Stimulated activated CD8-positive, alpha-beta memory T cell treated with anti-CD3 and anti-CD28 coated beads, Interleukin-15, amount 100 ng/mL, for 4 hours (primary cell): ENCODE results near the gene GALNT9.
"Not testable (repeated sequence)": the region's sequence is repeated elsewhere in the genome, so short reads cannot be mapped to it uniquely, and the experiment has no call there.

Experiments used
- DNase-seq, 2 donors: peaks; one replicate each; pipeline ENCODE4 v3.0.0-alpha.2; 2020; ENCODE audit warnings: low read depth in 2 of 2

Gene GALNT9

GRCh38 chr12:132249689-132250478 lies 79.5 kb downstream of the GALNT9 start:
- DNase-seq = no peak

- DNase-seq = no peak
These were observed 80.8 kb downstream of the GALNT9 start for GRCh38 chr12:132248453-132249167.

- DNase-seq = no peak
These were observed 81.5 kb downstream of the GALNT9 start for GRCh38 chr12:132247718-132248452.

- DNase-seq = no peak
These were observed 82.2 kb downstream of the GALNT9 start for GRCh38 chr12:132246997-132247717.

- DNase-seq = no peak
These were observed 83.8 kb downstream of the GALNT9 start for GRCh38 chr12:132245521-132246101.

GRCh38 chr12:132244724-132245295 lies 84.6 kb downstream of the GALNT9 start:
- no peak for DNase-seq

- DNase-seq = no peak
These were observed 85.6 kb downstream of the GALNT9 start for GRCh38 chr12:132243596-132244310.

- not testable (repeated sequence) for DNase-seq
These were observed 86.2 kb downstream of the GALNT9 start for GRCh38 chr12:132243171-132243570.

- DNase-seq = not testable (repeated sequence)
These were observed 88.8 kb downstream of the GALNT9 start for GRCh38 chr12:132240669-132241007.

- no peak for DNase-seq
These were observed 89.4 kb downstream of the GALNT9 start for GRCh38 chr12:132239796-132240668.

GRCh38 chr12:132239392-132239791 lies 90.0 kb downstream of the GALNT9 start:
- no peak for DNase-seq

- no peak for DNase-seq
These were observed 90.5 kb downstream of the GALNT9 start for GRCh38 chr12:132238884-132239283.

- DNase-seq = no peak
These were observed 90.9 kb downstream of the GALNT9 start for GRCh38 chr12:132238488-132238854.

- no peak for DNase-seq
These were observed 91.5 kb downstream of the GALNT9 start for GRCh38 chr12:132237772-132238487.

GRCh38 chr12:132236930-132237771 lies 92.2 kb downstream of the GALNT9 start:
- DNase-seq = no peak

GRCh38 chr12:132236129-132236929 lies 93.1 kb downstream of the GALNT9 start:
- DNase-seq = no peak
